Type B pancreatic cell (in vitro differentiated cells): ENCODE measurements around the gene TBC1D22A. TPM values are rescaled to one million over a fixed set of nuclear protein-coding genes. Genes with fewer than 3 reads are reported as not detected.
A peak's percentile ranks its signal among the peaks of the same experiment; 100 is the strongest.

ENCODE experiments used
- DNase-seq: peaks from one replicate; pipeline ENCODE4 v3.0.0; 2021; ENCODE audit warnings: mixed read lengths; ENCODE audit not compliant: unreplicated experiment; ENCODE audit errors: extremely low spot score
- H3K27ac Mint-ChIP-seq: 2 replicates; pipeline ENCODE4 v1.8.0; 2021; ENCODE audit warnings: mild to moderate bottlenecking, mixed read lengths
- H3K27me3 Mint-ChIP-seq: 2 replicates; pipeline ENCODE4 v1.8.0; 2021; ENCODE audit warnings: mixed read lengths
- H3K36me3 Mint-ChIP-seq: 2 replicates; pipeline ENCODE4 v1.8.0; 2021; ENCODE audit warnings: mixed read lengths
- H3K4me1 Mint-ChIP-seq: one replicate; pipeline ENCODE4 v1.8.0; 2021; ENCODE audit warnings: mixed read lengths; ENCODE audit not compliant: unreplicated experiment
- H3K4me3 Mint-ChIP-seq: 2 replicates; pipeline ENCODE4 v1.8.0; 2021; ENCODE audit warnings: mild to moderate bottlenecking, mixed read lengths
- H3K9me3 Mint-ChIP-seq: 2 replicates; pipeline ENCODE4 v1.8.0; 2021; ENCODE audit warnings: mixed read lengths
- CTCF ChIP-seq: fragments of 200-600 bp; sonication (generic); conservative IDR thresholded peaks from 2 replicates; pipeline ENCODE4 v1.5.0; 2021; ENCODE audit warnings: antibody characterized with exemption, mild to moderate bottlenecking
- total RNA-seq: library from RNA; stranded (reverse); gene quantifications from 2 replicates; pipeline ENCODE4 v1.2.1, GENCODE V29; 2021; ENCODE audit warnings: low replicate concordance

The TBC1D22A gene
- total RNA-seq, 1 donor from 2014 or later: 16.2 TPM

DNA sequence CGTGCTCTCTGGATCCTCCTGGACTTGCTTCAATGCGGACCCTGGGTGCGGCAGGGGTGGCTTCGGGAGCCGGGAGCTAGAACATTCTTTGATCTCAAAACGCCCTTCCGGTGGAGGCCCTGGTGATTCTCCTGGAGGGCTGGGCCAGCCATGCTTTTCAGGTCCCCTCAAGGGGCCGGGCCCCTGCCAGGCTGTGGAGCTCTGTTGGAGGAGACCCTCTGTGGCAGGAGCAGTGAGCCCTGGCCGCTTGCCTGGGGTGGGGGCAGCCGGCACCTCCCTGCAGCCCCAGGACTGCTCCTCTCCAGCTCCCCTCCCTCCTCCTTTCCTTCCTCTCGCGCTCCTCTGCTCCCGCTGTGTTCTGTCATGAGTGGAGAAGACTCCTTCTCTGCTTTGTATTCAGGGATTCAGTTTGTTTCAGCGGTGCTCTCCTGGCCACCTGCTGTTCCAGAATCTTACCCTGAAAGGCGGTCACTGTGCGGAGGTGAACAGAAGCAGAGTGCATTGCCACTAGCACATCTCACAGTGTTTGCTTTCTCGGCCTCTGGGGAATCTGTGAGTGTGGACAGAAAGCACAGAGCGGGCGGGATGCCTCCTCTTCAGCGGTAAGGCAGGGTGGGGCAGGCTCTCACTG lies 289.1 kb downstream of the TBC1D22A start:
- H3K27me3 Mint-ChIP-seq: no peaks in the 10 kb centered on the region
- H3K36me3 Mint-ChIP-seq: peaks cover 6% of the 10 kb centered on the region
- peaks cover 44% of the 10 kb centered on the region for H3K4me1 Mint-ChIP-seq
- peak overlapping the region; percentile 57 for H3K4me3 Mint-ChIP-seq
- H3K27ac Mint-ChIP-seq: peak overlapping the region; percentile 65
- TF ChIP-seq CTCF: no peak
- DNase-seq: no peak
- H3K9me3 Mint-ChIP-seq: no peaks in the 10 kb centered on the region

GRCh38 chr22:47052236-47053012 lies 290.0 kb downstream of the TBC1D22A start:
- H3K9me3 Mint-ChIP-seq: no peaks in the 10 kb centered on the region
- H3K36me3 Mint-ChIP-seq: peaks cover 8% of the 10 kb centered on the region
- DNase-seq: no peak
- peak overlapping the region; percentile 65 for H3K27ac Mint-ChIP-seq
- H3K27me3 Mint-ChIP-seq: no peaks in the 10 kb centered on the region
- TF ChIP-seq CTCF: no peak
- H3K4me1 Mint-ChIP-seq: peaks cover 44% of the 10 kb centered on the region
- H3K4me3 Mint-ChIP-seq: peak overlapping the region; percentile 57

- Mint-ChIP-seq H3K27ac (peak overlapping the region; percentile 82), H3K4me3 (peak overlapping the region; percentile 56), H3K36me3 (peaks cover 9% of the 10 kb centered on the region), H3K9me3 (no peaks in the 10 kb centered on the region), H3K4me1 (peaks cover 44% of the 10 kb centered on the region), H3K27me3 (no peaks in the 10 kb centered on the region)
- no peak for DNase-seq
- TF ChIP-seq CTCF: no peak
Measured at GRCh38 chr22:47053013-47053725, 290.7 kb downstream of the TBC1D22A start.

DNA sequence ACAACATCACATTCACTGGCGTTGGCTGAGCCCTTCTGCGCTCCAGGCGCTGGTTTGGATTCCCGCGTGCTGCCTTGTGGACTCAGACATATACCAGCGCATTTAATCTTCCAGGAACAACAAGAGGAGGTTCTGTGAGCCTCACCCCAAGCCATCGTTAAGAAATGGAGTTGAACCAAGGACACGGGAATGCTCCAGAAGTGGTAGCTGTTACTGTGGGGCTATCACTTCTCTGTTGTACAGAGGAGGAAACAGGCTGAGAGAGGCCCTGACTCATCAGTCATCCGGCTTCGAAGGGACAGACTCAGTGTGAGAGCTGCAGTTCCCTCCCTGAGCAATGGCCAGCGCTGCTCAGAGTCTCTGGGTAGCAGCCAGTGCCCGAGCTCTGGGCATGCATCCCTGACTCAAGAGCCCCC lies 291.3 kb downstream of the TBC1D22A start:
- TF ChIP-seq CTCF: no peak
- H3K4me3 Mint-ChIP-seq: peak overlapping the region; percentile 56
- H3K27ac Mint-ChIP-seq: peak overlapping the region; percentile 82
- peaks cover 9% of the 10 kb centered on the region for H3K36me3 Mint-ChIP-seq
- peaks cover 44% of the 10 kb centered on the region for H3K4me1 Mint-ChIP-seq
- no peaks in the 10 kb centered on the region for H3K9me3 Mint-ChIP-seq
- H3K27me3 Mint-ChIP-seq: no peaks in the 10 kb centered on the region
- no peak for DNase-seq

GRCh38 chr22:47054231-47055072 lies 292.0 kb downstream of the TBC1D22A start:
- Mint-ChIP-seq H3K4me3 (peak overlapping the region; percentile 56), H3K9me3 (no peaks in the 10 kb centered on the region), H3K27ac (peak overlapping the region; percentile 82), H3K4me1 (peaks cover 43% of the 10 kb centered on the region), H3K36me3 (peaks cover 9% of the 10 kb centered on the region), H3K27me3 (no peaks in the 10 kb centered on the region)
- TF ChIP-seq CTCF: no peak
- no peak for DNase-seq
